Liver (tissue), 9 donors: ENCODE measurements around the gene HIP1. TPM values are rescaled to one million over a fixed set of nuclear protein-coding genes. Genes with fewer than 3 reads are reported as not detected.
A peak's percentile ranks its signal among the peaks of the same experiment; 100 is the strongest.
"Not testable (repeated sequence)": the region's sequence is repeated elsewhere in the genome, so short reads cannot be mapped to it uniquely, and the experiment has no call there.

Experiments
- DNase-seq: peaks from one replicate; pipeline ENCODE4 v3.0.0-alpha.2; 2017; ENCODE audit warnings: low spot score
- H3K27ac ChIP-seq, 2 donors: one replicate each; pipeline ENCODE4 v1.7.0; 2013; ENCODE audit warnings: inconsistent platforms in 2 of 2, low read length in 2 of 2, control low read depth in 1 of 2, low read depth in 1 of 2, mild to moderate bottlenecking in 1 of 2
- H3K27me3 ChIP-seq, 4 donors: one replicate each; pipeline versions ENCODE4 v1.6.1 to v1.7.0; 2013; ENCODE audit warnings: low read length in 3 of 4, inconsistent platforms in 1 of 4, mild to moderate bottlenecking in 1 of 4, moderate library complexity in 1 of 4; ENCODE audit not compliant: control insufficient read depth in 4 of 4, insufficient read depth in 4 of 4
- H3K36me3 ChIP-seq, 4 donors: one replicate each; pipeline versions ENCODE4 v1.6.1 to v1.7.0; 2013; ENCODE audit warnings: low read length in 3 of 4, mild to moderate bottlenecking in 3 of 4, low read depth in 1 of 4, moderate library complexity in 1 of 4; ENCODE audit not compliant: control insufficient read depth in 4 of 4, insufficient read depth in 3 of 4
- H3K4me1 ChIP-seq, 4 donors: one replicate each; pipeline versions ENCODE4 v1.6.1 to v1.7.0; 2013; ENCODE audit warnings: low read length in 3 of 4, mild to moderate bottlenecking in 3 of 4, moderate library complexity in 1 of 4; ENCODE audit not compliant: control insufficient read depth in 4 of 4, insufficient read depth in 4 of 4
- H3K4me3 ChIP-seq, 3 donors: one replicate each; pipeline versions ENCODE4 v1.6.1 to v1.7.0; 2013; ENCODE audit warnings: low read length in 3 of 3, control low read depth in 1 of 3, low read depth in 1 of 3, mild to moderate bottlenecking in 1 of 3
- H3K9ac ChIP-seq, 2 donors: one replicate each; pipeline ENCODE4 v1.7.0; 2013; ENCODE audit warnings: low read length in 2 of 2, mild to moderate bottlenecking in 2 of 2, moderate library complexity in 2 of 2, control low read depth in 1 of 2, low read depth in 1 of 2
- H3K9me3 ChIP-seq, 4 donors: one replicate each; pipeline versions ENCODE4 v1.6.1 to v1.7.0; 2013; ENCODE audit warnings: low read length in 3 of 4; ENCODE audit not compliant: control insufficient read depth in 4 of 4
- EGR1 ChIP-seq, 2 donors: IDR thresholded peaks; 2 replicates each; pipeline ENCODE4 v1.6.1; 2016 to 2018; ENCODE audit warnings: antibody characterized with exemption in 2 of 2, low read depth in 2 of 2
- FOXA2 ChIP-seq: IDR thresholded peaks from 2 replicates; pipeline ENCODE4 v1.6.1; 2016; ENCODE audit warnings: antibody characterized with exemption
- HNF4A ChIP-seq, 2 donors: conservative IDR thresholded peaks; 2 replicates each; pipeline ENCODE4 v1.6.1; 2016; ENCODE audit warnings: antibody characterized with exemption in 2 of 2, mild to moderate bottlenecking in 2 of 2
- HNF4G ChIP-seq: IDR thresholded peaks from 2 replicates; pipeline ENCODE4 v1.6.1; 2016; ENCODE audit warnings: antibody characterized with exemption
- JUND ChIP-seq, 2 donors: IDR thresholded peaks; 2 replicates each; pipeline ENCODE4 v1.6.1; 2016; ENCODE audit warnings: antibody characterized with exemption in 2 of 2
- NR2F2 ChIP-seq: IDR thresholded peaks from 2 replicates; pipeline ENCODE4 v1.6.1; 2016; ENCODE audit warnings: antibody characterized with exemption
- RAD21 ChIP-seq, 2 donors: IDR thresholded peaks; 2 replicates each; pipeline ENCODE4 v1.6.1; 2016; ENCODE audit warnings: antibody characterized with exemption in 2 of 2, mild to moderate bottlenecking in 2 of 2
- RXRA ChIP-seq, 2 donors: IDR thresholded peaks; 2 replicates each; pipeline ENCODE4 v1.6.1; 2017 to 2018; ENCODE audit warnings: antibody characterized with exemption in 2 of 2, mild to moderate bottlenecking in 1 of 2
- SP1 ChIP-seq: IDR thresholded peaks from 2 replicates; pipeline ENCODE4 v1.6.1; 2018; ENCODE audit warnings: antibody characterized with exemption, mild to moderate bottlenecking
- TAF1 ChIP-seq: conservative IDR thresholded peaks from 2 replicates; pipeline ENCODE4 v1.6.1; 2016; ENCODE audit warnings: antibody characterized with exemption, mild to moderate bottlenecking
- YY1 ChIP-seq: IDR thresholded peaks from 2 replicates; pipeline ENCODE4 v1.6.1; 2016; ENCODE audit warnings: antibody characterized with exemption, mild to moderate bottlenecking
- WGBS: extraction: QIAGEN DNeasy Blood & Tissue Kit; methylation state at CpG from one replicate; pipeline ENCODE4 v1.1.7; 2013; 5-methylcytosine and 5-hydroxymethylcytosine counted together
- polyA plus RNA-seq, 2 donors: library from polyadenylated mRNA; stranded (reverse) in 1 of 2; unstranded in 1 of 2; fragments of 200-250 nt in 1 of 2; fragments of >200 nt in 1 of 2; fragmentation: Nextera tagmentation in 1 of 2; extraction: Ambion mirVana in 1 of 2; gene quantifications; one replicate each; pipeline versions ENCODE4 v1.2.1 to v1.2.3, GENCODE V29; 2013 to 2015
- total RNA-seq, 2 donors: library from RNA; depleted of rRNA; stranded (reverse); fragments of >200 nt; gene quantifications; one replicate each; pipeline ENCODE4 v1.2.3, GENCODE V29; 2014
- TF ChIP-seq, protein P1 (sequence below): IDR thresholded peaks from 2 replicates; pipeline ENCODE4 v1.6.1; 2016; ENCODE audit warnings: antibody characterized with exemption
- TF ChIP-seq, protein P2 (sequence below): IDR thresholded peaks from 2 replicates; pipeline ENCODE4 v1.6.1; 2016; ENCODE audit warnings: antibody characterized with exemption, mild to moderate bottlenecking
- TF ChIP-seq, protein P3 (sequence below): IDR thresholded peaks from 2 replicates; pipeline ENCODE4 v1.6.1; 2016; ENCODE audit warnings: antibody characterized with exemption
- donor health status: healthy.
- donor health status: healthy.
- donor health status: healthy.
- donor health status: healthy.
- donor health status: healthy.

Gene HIP1
- total and polyA plus RNA-seq, 4 donors, result 3.8 to 13.6 (median 7.8) TPM

DNA sequence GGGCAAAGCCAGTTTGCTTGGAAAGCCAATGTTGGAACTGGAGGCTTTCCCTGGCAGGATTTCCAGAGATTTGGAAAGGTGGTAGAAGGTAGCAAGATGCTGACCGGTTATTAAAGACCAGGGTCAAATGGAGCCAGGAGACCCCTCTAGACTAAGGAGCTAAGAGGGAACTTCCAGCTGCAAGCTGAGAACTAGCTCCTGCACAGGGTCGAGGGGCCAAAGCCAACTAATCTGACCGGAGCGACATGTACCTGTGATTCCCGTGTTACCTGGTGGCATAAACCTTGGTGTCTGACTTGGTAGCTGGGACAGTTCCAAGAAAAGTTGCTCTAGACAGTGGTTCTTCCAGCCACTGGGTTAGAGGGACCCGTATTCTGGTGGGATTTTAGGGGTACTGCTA is 204.8 kb downstream of the HIP1 start:
- 94% methylated on average over 6 of the region's 6 CpGs for WGBS
- no peak overlapping the region for H3K27ac ChIP-seq
- no peaks in the 10 kb centered on the region for H3K27me3 ChIP-seq
- H3K36me3 ChIP-seq, result peaks cover 3 to 25% (median 20%) of the 10 kb centered on the region in 4 donors
- H3K4me1 ChIP-seq, result peaks cover 0 to 1% (median 0%) of the 10 kb centered on the region in 4 donors
- H3K4me3 ChIP-seq, result no peak overlapping the region
- TF ChIP-seq HNF4A (conservative IDR thresholded peaks at IDR 0.05) (no peak), FOXA2 (no peak), NR2F2 (no peak), JUND (IDR thresholded peaks at IDR 0.05) (no peak)
- TF ChIP-seq, protein P1, sequence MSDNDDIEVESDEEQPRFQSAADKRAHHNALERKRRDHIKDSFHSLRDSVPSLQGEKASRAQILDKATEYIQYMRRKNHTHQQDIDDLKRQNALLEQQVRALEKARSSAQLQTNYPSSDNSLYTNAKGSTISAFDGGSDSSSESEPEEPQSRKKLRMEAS, result no peak
- no peak for DNase-seq
- no peaks in the 10 kb centered on the region for H3K9me3 ChIP-seq
- H3K9ac ChIP-seq, result no peak overlapping the region

DNA sequence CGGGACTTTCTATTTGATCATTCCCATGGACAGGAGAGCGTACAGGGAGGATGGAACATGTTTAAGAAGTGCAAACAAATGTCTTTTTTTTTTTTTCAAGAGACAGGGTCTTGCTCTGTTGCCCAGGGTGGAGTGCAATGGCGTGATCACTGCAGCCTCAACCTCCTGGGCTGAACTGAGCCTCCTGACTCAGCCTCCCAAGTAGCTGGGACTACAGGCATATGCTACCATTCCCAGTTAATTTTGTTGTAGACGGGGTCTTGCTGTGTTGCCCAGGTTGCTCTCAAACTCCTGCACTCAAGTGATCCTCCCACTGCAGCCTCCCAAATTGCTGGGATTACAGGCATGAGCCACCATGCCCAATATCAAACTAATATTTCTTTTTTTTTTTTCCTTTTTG is 206.1 kb downstream of the HIP1 start:
- no peak for DNase-seq
- Histone ChIP-seq H3K9ac (no peak overlapping the region), H3K4me1 (peaks cover 0 to 5% (median 2%) of the 10 kb centered on the region in 4 donors), H3K27me3 (no peaks in the 10 kb centered on the region), H3K27ac (no peak overlapping the region), H3K4me3 (no peak overlapping the region), H3K36me3 (peaks cover 2 to 15% (median 12%) of the 10 kb centered on the region in 4 donors), H3K9me3 (no peaks in the 10 kb centered on the region)
- WGBS, result 96% methylated on average over 4 of the region's 4 CpGs
- TF ChIP-seq, protein P2, sequence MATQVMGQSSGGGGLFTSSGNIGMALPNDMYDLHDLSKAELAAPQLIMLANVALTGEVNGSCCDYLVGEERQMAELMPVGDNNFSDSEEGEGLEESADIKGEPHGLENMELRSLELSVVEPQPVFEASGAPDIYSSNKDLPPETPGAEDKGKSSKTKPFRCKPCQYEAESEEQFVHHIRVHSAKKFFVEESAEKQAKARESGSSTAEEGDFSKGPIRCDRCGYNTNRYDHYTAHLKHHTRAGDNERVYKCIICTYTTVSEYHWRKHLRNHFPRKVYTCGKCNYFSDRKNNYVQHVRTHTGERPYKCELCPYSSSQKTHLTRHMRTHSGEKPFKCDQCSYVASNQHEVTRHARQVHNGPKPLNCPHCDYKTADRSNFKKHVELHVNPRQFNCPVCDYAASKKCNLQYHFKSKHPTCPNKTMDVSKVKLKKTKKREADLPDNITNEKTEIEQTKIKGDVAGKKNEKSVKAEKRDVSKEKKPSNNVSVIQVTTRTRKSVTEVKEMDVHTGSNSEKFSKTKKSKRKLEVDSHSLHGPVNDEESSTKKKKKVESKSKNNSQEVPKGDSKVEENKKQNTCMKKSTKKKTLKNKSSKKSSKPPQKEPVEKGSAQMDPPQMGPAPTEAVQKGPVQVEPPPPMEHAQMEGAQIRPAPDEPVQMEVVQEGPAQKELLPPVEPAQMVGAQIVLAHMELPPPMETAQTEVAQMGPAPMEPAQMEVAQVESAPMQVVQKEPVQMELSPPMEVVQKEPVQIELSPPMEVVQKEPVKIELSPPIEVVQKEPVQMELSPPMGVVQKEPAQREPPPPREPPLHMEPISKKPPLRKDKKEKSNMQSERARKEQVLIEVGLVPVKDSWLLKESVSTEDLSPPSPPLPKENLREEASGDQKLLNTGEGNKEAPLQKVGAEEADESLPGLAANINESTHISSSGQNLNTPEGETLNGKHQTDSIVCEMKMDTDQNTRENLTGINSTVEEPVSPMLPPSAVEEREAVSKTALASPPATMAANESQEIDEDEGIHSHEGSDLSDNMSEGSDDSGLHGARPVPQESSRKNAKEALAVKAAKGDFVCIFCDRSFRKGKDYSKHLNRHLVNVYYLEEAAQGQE, result no peak
- no peak for TF ChIP-seq RXRA (IDR thresholded peaks at IDR 0.05)
- no peak for TF ChIP-seq SP1
- TF ChIP-seq, protein P1, result no peak
- TF ChIP-seq FOXA2, result no peak

DNA sequence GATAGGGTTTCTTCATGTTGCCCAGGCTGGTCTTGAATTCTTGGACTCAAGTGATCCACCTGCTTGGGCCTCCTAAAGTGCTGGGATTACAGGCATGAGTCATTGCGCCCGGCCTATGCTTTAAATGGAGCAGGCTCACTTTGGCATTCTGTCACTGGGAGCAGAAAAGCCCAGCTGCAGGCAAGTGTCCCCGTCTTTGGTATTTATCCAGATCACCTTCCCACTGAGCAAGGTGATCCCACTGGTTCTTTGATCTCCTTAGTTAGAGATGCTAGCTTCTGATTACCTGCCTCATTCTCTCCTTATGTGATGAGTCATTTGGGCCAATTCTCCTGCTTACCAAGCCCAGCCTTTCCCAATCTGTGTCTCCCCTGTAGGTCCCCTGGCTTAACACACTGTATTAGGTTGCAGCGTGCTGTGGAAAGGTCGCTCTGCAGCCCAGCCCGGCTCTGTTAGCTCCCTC is 207.4 kb downstream of the HIP1 start:
- Histone ChIP-seq H3K4me1 (peaks cover 4 to 15% (median 9%) of the 10 kb centered on the region in 4 donors), H3K27ac (no peak overlapping the region), H3K36me3 (peaks cover 0 to 3% (median 2%) of the 10 kb centered on the region in 4 donors), H3K9me3 (no peaks in the 10 kb centered on the region), H3K9ac (no peak overlapping the region), H3K4me3 (no peak overlapping the region), H3K27me3 (no peaks in the 10 kb centered on the region)
- no peak for DNase-seq
- 75% methylated on average over 6 of the region's 6 CpGs for WGBS
- TF ChIP-seq, protein P3, sequence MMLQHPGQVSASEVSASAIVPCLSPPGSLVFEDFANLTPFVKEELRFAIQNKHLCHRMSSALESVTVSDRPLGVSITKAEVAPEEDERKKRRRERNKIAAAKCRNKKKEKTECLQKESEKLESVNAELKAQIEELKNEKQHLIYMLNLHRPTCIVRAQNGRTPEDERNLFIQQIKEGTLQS, result no peak
- TF ChIP-seq RXRA (IDR thresholded peaks at IDR 0.05) (no peak), EGR1 (IDR thresholded peaks at IDR 0.05; ENCODE audit: low read depth in 2 of 2) (no peak), NR2F2 (no peak), HNF4G (no peak), YY1 (no peak), RAD21 (IDR thresholded peaks at IDR 0.05) (no peak), JUND (IDR thresholded peaks at IDR 0.05) (no peak), TAF1 (no peak), FOXA2 (no peak)
- TF ChIP-seq, protein P2, result no peak

DNA sequence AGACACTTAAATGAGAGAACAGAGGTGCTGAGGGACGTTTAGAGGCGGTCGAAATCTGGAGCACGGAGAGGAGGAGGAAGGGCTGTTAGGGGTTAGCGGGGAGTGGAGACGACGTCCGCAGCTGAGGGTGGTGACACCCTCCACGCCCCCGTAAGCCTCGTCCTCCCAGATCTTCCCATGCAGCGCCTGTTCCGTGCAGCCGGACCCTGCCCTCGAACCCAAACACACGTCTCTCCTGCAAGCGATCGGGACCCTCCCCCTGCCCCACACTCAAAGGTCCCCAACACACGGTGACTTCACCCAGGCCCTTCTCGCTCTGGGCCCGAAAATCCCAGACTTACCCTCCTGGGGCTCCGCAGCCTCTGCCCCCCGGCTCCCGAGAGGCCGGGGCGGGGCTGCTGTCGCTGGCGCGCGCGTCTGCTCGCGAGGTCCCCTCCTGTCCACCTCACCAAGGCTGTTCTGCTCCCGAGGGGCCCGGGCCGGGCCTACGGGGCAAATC is 211.5 kb downstream of the HIP1 start:
- under 1% methylated on average over 37 of the region's 37 CpGs for WGBS

More for the DNA sequence above, 211.5 kb downstream of the HIP1 start:
- Histone ChIP-seq H3K4me3 (peak overlapping the region; percentile 85 to 94 (median 94)), H3K4me1 (peaks cover 4 to 19% (median 13%) of the 10 kb centered on the region in 4 donors), H3K27ac (peak overlapping the region; percentile 88 to 92), H3K36me3 (peaks cover 3 to 11% (median 7%) of the 10 kb centered on the region in 4 donors), H3K9ac (peak overlapping the region; percentile 74 to 76)
- DNase-seq, H3K27me3 ChIP-seq, H3K9me3 ChIP-seq: not testable (repeated sequence)
